NK-92 (cell line): Measurements from ENCODE around the gene CCT7.

Source experiments
- DNase-seq: peaks from one replicate; lab custom pipeline; 2025; ENCODE audit not compliant: unreplicated experiment; lab: John Stamatoyannopoulos, UW

The CCT7 gene

DNA sequence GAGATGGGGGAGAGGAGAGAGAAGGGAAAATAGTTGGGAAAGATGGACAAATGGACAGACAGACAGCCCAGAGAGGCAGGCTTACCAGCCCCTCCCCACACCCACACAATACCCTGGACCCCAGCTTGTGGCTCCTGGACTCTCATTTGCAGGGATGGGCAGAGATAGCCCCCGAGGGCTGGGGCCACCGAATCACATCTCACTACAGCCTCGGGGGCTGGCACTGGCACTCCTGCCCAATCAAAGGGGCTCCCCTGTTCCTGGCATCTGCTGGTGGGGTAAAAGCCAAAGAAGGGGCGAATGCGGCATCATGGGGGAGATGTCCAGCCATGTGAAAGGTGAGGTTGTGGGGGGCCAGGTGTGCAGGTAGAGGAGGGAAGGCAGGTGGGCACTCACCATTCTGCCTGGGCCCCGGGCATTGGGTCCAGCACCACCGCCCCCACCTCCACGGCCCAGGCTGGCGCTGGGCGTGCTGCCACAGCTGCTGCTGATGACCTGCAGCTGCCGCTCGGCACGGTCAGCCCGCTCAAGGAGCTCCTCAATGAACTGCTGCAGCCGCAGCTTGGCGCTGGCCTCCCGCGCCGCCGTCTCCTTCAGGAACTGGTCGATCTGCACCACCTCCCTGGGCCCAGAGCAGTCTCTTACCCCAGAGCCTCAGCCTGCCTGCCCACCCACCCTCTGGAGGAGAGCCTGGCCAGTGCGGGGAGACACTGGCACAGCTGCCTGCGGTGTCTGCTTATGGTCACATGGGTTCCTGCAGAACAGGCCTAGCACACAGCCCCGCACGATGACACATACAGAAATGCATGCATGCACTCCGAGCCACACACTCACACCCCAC lies 32.2 kb downstream of the CCT7 start:
- no peak for DNase-seq

GRCh38 chr2:73267008-73267407 lies 32.9 kb downstream of the CCT7 start:
- no peak for DNase-seq

DNA sequence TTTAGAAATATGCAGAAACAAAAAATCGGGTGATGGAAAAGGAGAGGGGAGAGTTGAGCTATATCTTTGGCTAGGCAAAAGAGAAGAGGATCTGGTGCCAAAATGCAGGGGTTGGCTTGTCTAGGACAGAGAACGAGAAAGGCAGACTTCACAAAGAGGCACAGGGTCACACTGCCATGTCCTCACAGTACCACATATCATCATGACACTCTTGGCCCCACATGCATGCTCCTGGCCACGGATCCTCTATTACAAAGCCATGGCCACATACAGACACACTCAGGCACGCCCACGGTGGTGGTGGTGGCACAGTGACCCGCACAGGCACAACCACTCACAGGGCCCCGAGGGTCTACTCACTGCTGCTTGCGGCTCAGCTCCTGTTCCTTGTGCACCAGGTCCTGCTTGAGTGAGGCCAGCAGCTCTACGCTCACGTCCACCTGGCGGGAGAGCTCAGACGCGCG lies 34.3 kb downstream of the CCT7 start:
- no peak for DNase-seq

DNA sequence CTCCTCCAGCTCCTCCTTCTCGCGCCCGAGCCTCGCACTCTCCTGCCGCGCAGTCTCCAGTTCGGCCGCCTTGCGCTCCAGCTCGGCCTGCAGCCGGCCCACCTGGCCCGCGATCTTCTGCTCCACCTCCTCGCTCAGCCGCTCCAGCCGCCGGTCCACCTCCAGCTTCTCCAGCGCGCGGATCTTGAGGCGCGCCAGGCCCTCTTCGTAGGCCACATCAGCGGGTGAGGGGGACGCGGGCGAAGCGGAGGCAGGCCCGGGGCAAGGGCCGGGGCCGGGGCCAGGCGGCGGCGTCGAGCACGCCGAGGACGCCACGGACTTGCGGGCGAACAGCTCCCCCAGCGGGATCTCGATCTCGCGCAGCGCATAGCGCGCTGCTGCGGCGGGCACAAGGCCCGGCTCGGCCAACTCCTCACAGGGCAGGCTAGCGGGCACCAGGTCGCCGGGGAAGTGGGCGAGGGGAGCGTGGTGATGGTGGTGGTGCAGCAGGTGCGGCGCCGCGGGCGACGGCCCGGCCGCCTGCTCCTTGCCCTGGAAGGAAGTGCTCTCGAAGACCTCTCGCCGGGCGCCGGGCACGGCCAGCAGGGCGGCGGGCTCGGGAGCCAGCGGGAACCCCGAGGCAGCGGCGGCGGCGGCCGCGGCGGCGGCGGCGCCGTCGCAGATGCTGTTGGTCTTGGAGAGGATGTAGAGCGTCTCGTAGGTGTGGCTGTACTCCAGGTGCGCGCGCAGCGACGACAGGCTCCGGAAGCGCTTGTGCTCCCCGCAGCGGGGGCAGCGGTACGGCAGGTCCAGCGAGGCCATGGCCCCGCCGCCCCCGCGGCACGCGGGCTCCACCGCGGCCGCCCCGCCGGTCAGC lies 35.0 kb downstream of the CCT7 start:
- no peak for DNase-seq

GRCh38 chr2:73269686-73270465 lies 35.8 kb downstream of the CCT7 start:
- no peak for DNase-seq

DNA sequence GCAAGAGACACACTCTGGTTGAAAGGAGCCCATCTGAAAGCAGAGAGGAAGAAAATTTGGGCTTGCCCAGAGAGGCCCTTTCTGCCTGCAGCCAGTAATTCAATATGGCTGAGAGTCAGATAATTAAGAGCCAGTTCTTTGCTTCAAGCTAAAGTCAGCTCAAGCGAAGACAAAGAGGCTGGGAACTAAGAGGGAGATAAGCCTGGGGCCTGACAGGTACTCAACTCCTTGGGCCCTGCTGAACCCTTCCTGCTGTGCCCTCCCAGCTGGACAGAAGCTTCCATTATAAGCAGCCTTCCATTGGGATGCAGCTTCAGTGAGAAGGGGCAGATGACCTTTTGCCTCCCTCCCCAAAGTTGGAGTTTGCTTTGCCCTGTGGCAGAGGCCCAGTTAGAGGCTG lies 38.2 kb downstream of the CCT7 start:
- no peak for DNase-seq

DNA sequence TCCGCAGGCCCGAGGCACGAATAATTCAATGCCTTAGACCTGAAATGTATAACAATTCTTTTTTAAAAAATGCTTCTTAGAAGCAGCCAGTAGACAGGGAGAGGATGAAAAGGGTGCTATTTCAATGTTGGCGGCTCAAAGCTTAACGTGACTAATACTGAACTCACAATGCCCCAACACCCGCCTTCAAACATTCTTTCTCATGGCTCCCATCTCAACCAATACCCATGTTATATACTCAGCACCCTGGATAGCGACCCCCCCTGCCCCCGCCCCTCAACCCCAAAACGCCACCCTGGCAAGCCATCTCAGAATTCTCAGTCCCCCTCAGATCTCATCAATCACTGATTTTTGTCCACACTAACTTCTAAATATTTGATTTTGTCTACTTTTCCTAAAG lies 45.7 kb downstream of the CCT7 start:
- no peak for DNase-seq

- no peak for DNase-seq
Observed at GRCh38 chr2:73281244-73281643, 47.1 kb downstream of the CCT7 start.

- DNase-seq = no peak
Observed at GRCh38 chr2:73282924-73283544, 48.9 kb downstream of the CCT7 start.

DNA sequence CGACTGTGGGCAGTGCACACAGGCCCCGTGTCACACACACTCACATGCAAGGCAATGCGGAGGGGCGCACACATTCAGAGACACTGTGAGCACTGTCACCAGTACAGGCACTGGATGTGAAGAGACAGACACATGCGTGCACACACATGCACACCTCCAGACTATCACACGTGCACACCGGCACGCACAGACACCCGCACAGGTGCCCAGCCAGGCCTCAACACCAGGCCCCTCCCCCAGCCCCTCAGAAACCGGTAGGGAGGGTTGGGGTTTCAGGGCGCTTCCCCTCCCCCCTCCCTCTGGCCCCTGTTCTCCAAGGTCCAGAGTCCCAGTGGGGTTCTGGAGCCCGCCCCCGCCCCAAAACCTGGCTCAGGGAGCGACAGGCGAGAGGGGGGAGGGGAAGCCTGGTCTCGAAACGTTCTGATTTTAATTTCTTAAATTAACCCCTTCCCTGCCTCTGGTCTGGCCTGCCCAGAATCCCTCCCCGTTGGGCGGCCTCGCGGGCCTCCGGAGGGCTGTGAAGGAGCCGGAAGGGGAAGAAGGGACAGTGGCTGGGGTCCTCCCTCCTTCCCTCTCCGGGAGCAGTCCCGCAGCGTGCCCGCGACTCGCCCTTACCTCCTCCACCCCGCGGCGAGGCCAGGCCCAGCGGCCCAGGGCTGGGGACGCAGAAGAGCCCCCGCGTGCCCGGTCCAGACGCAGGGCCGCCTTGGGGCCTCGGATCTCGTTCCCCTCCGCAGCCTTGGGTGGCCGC lies 49.6 kb downstream of the CCT7 start:
- DNase-seq = no peak

DNA sequence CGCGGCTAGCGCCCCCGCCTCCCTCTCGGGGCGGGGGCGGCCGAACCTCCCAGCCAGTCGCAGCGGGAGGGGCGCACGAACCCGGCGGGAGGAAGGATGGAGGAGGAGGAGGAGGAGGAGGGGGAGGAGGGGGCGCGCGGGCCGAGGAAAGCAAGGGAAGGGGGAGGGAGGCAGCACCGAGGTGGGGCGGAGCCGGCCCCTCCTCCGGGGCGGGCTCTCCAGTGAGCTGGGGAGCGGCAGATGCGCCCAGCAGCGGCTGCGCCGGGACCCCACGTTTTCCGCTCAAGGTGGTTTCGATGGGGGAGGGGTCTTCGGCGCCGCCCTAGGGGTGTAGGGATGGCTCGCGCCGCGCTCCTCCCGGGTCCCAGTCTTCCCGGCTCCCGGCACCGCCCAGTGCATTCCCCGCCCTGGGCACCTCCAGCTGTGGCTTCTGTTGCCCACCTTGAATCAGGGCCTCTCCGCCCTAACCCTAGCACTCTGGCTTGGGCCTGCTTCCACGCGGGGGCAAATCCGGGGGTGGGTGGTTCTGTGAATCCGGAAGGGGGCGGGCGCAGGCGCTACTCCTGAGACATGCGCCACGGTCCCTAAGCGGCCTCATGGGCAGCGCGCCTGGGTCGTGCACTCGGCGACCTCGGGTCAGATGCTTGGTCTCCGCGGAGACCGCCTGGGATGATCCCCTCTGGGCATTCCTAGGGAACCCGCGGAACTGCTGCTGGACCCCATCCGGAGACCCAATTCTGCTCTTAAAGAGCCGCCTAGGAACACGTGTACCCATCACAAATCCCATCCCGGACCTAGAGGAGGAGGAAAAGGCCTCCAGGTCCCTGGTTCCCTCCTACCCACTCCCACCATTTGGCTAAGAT lies 50.4 kb downstream of the CCT7 start, which contains the start of gene FBXO41:
Gene FBXO41, minus strand, starts transcription at position 183 of the 863 bp plus-strand sequence. CDS start 14,848 bp downstream, outside the sequence.
- DNase-seq = no peak

GRCh38 chr2:73285159-73285739 lies 51.1 kb downstream of the CCT7 start:
- DNase-seq = no peak

DNA sequence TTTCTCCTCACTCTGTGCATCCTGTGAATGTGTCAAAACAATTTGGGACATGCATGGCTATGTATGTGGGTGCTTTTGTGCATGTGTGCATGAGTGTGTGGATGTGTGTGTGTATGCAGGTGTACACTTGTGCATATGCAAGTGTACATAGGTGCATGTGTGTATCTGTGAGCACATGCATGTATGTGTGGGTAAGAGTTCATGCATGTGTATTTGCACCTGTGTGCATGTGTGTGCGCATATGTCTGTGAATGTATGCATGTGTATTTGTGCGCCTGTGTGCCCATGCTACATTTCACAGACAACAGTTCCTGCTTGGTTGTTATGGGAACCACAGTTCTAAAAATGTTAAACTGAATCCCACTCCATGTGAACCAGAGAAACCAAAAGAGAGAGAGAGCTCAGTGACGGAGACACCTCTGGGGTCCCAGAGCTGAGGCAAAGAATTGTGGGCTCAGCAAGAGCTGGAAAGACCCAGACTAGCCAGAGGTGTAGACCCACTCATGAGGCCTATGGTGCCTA lies 52.1 kb downstream of the CCT7 start:
- DNase-seq = no peak

GRCh38 chr2:73289304-73289703 lies 55.2 kb downstream of the CCT7 start:
- no peak for DNase-seq

- DNase-seq = peak; percentile 5
Observed at GRCh38 chr2:73290049-73290839, 56.1 kb downstream of the CCT7 start.

GRCh38 chr2:73291093-73291460 lies 57.0 kb downstream of the CCT7 start:
- no peak for DNase-seq

- DNase-seq = no peak
Observed at GRCh38 chr2:73291461-73292315, 57.6 kb downstream of the CCT7 start.
